GM12878 (cell line): ENCODE measurements around the gene PPM1G. TPM values are rescaled to one million over a fixed set of nuclear protein-coding genes. Genes with fewer than 3 reads are reported as not detected.

Experiments
- ATAC-seq: fragments of 200-7000 bp; cut with Tn5 transposase; 3 replicates; pipeline ENCODE4 v1.9.1; 2020; ENCODE audit warnings: mild to moderate bottlenecking, moderate library complexity
- BruUV-seq: library from RNA; stranded (reverse); fragments of 400-500 nt; replicated peaks from 2 replicates; lab custom pipeline; 2021; lab: Mats Ljungman, UMichigan
- CTCF ChIA-PET: fragments of 300-600 bp; sonication (Branson Sonifier 250); formaldehyde crosslinking; extraction: SDS; loops from one replicate; lab custom pipeline; 2021; ENCODE audit warnings: inconsistent platforms; lab: Yijun Ruan, JAX
- POLR2A ChIA-PET: fragments of 350-600 bp; formaldehyde crosslinking; extraction: SDS; loops from one replicate; lab custom pipeline; 2021; ENCODE audit warnings: inconsistent platforms; lab: Charles Lee
- RAD21 ChIA-PET: fragments of 300-600 bp; sonication (Branson Sonifier 250); formaldehyde crosslinking; loops from one replicate; lab custom pipeline; 2023; ENCODE audit warnings: antibody characterized with exemption; ENCODE audit not compliant: unreplicated experiment; lab: Charles Lee
- SMC1A ChIA-PET: fragments of 300-600 bp; sonication (Branson Sonifier 250); formaldehyde crosslinking; loops from one replicate; lab custom pipeline; 2023; ENCODE audit not compliant: unreplicated experiment, uncharacterized antibody; lab: Charles Lee
- DNase-seq: peaks from one replicate; pipeline ENCODE4 v3.0.0-alpha.2; 2011; ENCODE audit warnings: low read depth, low spot score
- FAIRE-seq: peaks from 3 replicates; lab custom pipeline; 2011; peaks lifted over from hg19 to GRCh38; lab: Jason Lieb, UNC
- H2AFZ ChIP-seq: 2 replicates; pipeline ENCODE4 v1.6.0; 2011; ENCODE audit warnings: low read depth, low read length, control low read depth; ENCODE audit not compliant: control insufficient read depth
- H3K27ac ChIP-seq: 2 replicates; pipeline ENCODE4 v1.5.1; 2011; ENCODE audit warnings: control low read depth; ENCODE audit not compliant: control insufficient read depth, insufficient read depth
- H3K27me3 ChIP-seq, 2 experiments: replicated peaks in 1 of 2; 2 replicates each; pipeline versions ENCODE4 v1.6.0 to v1.6.1; 2011; ENCODE audit warnings: low read length in 1 of 2; ENCODE audit not compliant: control insufficient read depth in 2 of 2, insufficient read depth in 2 of 2
- H3K36me3 ChIP-seq, 2 experiments: 2 replicates each; pipeline ENCODE4 v1.5.1; 2011; ENCODE audit warnings: low read length in 1 of 2; ENCODE audit not compliant: control insufficient read depth in 2 of 2, insufficient read depth in 2 of 2
- H3K4me1 ChIP-seq: 2 replicates; pipeline ENCODE4 v1.6.1; 2011; ENCODE audit warnings: mild to moderate bottlenecking, low read length, moderate library complexity, mixed read lengths; ENCODE audit not compliant: control insufficient read depth, insufficient read depth
- H3K4me2 ChIP-seq: 2 replicates; pipeline ENCODE4 v1.6.0; 2011; ENCODE audit warnings: control low read depth; ENCODE audit not compliant: control insufficient read depth, insufficient read depth
- H3K4me3 ChIP-seq: fragments of 200-600 bp; sonication (generic); 2 replicates; pipeline ENCODE4 v1.5.1; 2016
- H3K79me2 ChIP-seq: 2 replicates; pipeline ENCODE4 v1.6.0; 2011; ENCODE audit warnings: low read length; ENCODE audit not compliant: control insufficient read depth, insufficient read depth
- H3K9ac ChIP-seq: 2 replicates; pipeline ENCODE4 v1.8.0; 2011; ENCODE audit warnings: low read length, control low read depth, mixed read lengths; ENCODE audit not compliant: control insufficient read depth, insufficient read depth
- H3K9me3 ChIP-seq: replicated peaks from 3 replicates; pipeline ENCODE4 v1.5.1; 2011; ENCODE audit warnings: mild to moderate bottlenecking, low read length; ENCODE audit not compliant: control insufficient read depth, insufficient read depth
- H4K20me1 ChIP-seq: 2 replicates; pipeline ENCODE4 v1.6.0; 2011; ENCODE audit not compliant: control insufficient read depth, insufficient read depth
- DPF2 ChIP-seq: fragments of 450-650 bp; IDR thresholded peaks from 2 replicates; pipeline ENCODE4 v1.6.1; 2017; ENCODE audit warnings: mild to moderate bottlenecking
- ETV6 ChIP-seq, 2 experiments: fragments of 450-650 bp in 1 of 2; IDR thresholded peaks in 1 of 2; conservative IDR thresholded peaks in 1 of 2; 2 replicates each; pipeline ENCODE4 v1.6.1; 2014; ENCODE audit warnings: antibody characterized with exemption in 1 of 2, borderline replicate concordance in 1 of 2, low read depth in 1 of 2, mild to moderate bottlenecking in 1 of 2, moderate library complexity in 1 of 2
- EZH2 ChIP-seq: IDR thresholded peaks from 2 replicates; pipeline ENCODE4 v1.6.1; 2012; ENCODE audit warnings: low read depth, mild to moderate bottlenecking, control low read depth, inconsistent platforms, low read length, borderline replicate concordance; ENCODE audit not compliant: control insufficient read depth
- FOS ChIP-seq: IDR thresholded peaks from 3 replicates; pipeline ENCODE4 v1.6.1; 2011; ENCODE audit warnings: borderline replicate concordance; ENCODE audit not compliant: insufficient read length; ENCODE audit errors: extremely low read depth
- KAT2A ChIP-seq: conservative IDR thresholded peaks from 2 replicates; pipeline ENCODE4 v1.6.1; 2011; ENCODE audit warnings: low read depth, low read length; ENCODE audit not compliant: control insufficient read depth
- KDM1A ChIP-seq: fragments of 200-600 bp; sonication (generic); IDR thresholded peaks from 2 replicates; pipeline ENCODE4 v1.6.1; 2016; ENCODE audit warnings: borderline replicate concordance
- NFYB ChIP-seq: IDR thresholded peaks from 2 replicates; pipeline ENCODE4 v1.6.1; 2011; ENCODE audit warnings: low read depth, mild to moderate bottlenecking, low read length, improper control_type of control experiment, moderate library complexity; ENCODE audit not compliant: insufficient read depth
- RAD51 ChIP-seq: fragments of 450-650 bp; IDR thresholded peaks from 2 replicates; pipeline ENCODE4 v1.6.1; 2016; ENCODE audit warnings: moderate library complexity, mild to moderate bottlenecking, inconsistent platforms
- RBBP5 ChIP-seq: fragments of 200-600 bp; sonication (generic); conservative IDR thresholded peaks from 2 replicates; pipeline ENCODE4 v1.6.1; 2016
- SP1 ChIP-seq: IDR thresholded peaks from one replicate; pipeline ENCODE4 v1.6.1; 2011; ENCODE audit warnings: low read depth, low read length
- YBX1 ChIP-seq: fragments of 450-650 bp; IDR thresholded peaks from 2 replicates; pipeline ENCODE4 v1.6.1; 2016; ENCODE audit warnings: antibody characterized with exemption
- ZNF24 ChIP-seq: fragments of 450-650 bp; IDR thresholded peaks from 2 replicates; pipeline ENCODE4 v1.6.1; 2017; ENCODE audit warnings: antibody characterized with exemption, mild to moderate bottlenecking
- WGBS: methylation state at CpG from one replicate; pipeline ENCODE4 v1.1.6; 2016; ENCODE audit warnings: low lambda C conversion rate; ENCODE audit not compliant: insufficient replicate concordance, insufficient coverage; ENCODE audit errors: missing lambda C conversion rate; 5-methylcytosine and 5-hydroxymethylcytosine counted together
- in situ Hi-C: fragments of 300-500 bp; cut with MboI; formaldehyde crosslinking; loops from 9 replicates; pipeline ENCODE4 v1.14.3; 2018; ENCODE audit warnings: mixed read lengths
- intact Hi-C: fragments of 100-400 bp; cut with micrococcal nuclease; formaldehyde crosslinking; loops from one replicate; pipeline ENCODE4 v1.14.2; 2022; ENCODE audit not compliant: unreplicated experiment
- polyA plus RNA-seq, 11 experiments: library from polyadenylated mRNA; depleted of rRNA in 4 of 11; unstranded in 6 of 11; stranded (reverse) in 5 of 11; fragments of >200 nt; fragmentation: Nextera tagmentation in 4 of 11; fragmentation: Illumina TruSeq in 1 of 11; extraction: Ambion mirVana in 4 of 11; extraction: Trizol in 1 of 11; gene quantifications; 1 replicate in 1 of 11; 2 replicates in 10 of 11; pipeline versions ENCODE4 v1.2.1 to v1.2.3, GENCODE V29; 2011 to 2016; ENCODE audit warnings: inconsistent platforms in 2 of 11, missing spikeins in 2 of 11, low read depth in 1 of 11
- total RNA-seq, 4 experiments: library from RNA; depleted of rRNA in 3 of 4; stranded (reverse); fragments of >200 nt in 3 of 4; fragmentation: Illumina TruSeq in 1 of 4; extraction: Trizol in 1 of 4; gene quantifications; 2 replicates each; pipeline versions ENCODE4 v1.2.1 to v1.2.3, GENCODE V29; 2013 to 2021
- TF ChIP-seq, protein P1 (sequence below): IDR thresholded peaks from 2 replicates; pipeline ENCODE4 v1.6.1; 2011; ENCODE audit warnings: low read depth, low read length, improper control_type of control experiment, borderline replicate concordance

The PPM1G gene
- total and polyA plus RNA-seq, 10 of the 15 experiments (the other 5 are each of a cell fraction or from before 2014, with no cell fraction given), result 68.8 to 171 (median 121) TPM

DNA sequence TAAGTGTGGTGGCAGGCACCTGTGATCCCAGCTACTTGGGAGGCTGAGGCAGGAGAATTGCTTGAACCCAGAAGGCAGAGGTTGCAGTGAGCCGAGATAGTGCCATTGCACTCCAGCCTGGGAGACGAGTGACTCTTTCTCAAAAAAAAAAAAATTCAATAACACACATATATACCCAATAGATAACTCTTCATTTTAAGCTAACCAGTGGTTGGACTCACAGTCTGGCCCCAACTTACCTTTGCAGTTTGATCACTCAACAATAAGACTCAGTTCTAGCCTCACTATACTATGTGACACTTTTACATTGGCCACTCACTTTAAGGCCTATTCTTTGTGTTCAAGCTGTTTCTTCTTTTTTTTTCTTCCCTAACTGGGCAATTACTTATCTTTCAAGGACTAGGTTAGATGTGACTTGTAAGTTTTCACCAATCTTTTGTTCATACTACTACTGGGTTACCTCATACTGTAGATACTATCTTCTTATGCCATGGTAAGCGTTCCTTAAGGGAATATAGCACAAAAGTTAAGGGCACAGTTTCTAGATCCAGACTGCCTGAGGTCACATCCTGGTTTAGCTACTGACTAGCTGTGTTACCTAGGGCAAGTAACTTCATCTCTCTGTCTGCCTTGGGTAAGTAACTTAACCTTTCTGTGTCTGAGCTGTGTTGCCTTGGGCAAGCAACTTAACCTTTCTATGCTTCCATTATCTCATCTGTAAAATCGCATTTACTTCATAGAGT, 46.5 kb downstream of the PPM1G start:
- Histone ChIP-seq H3K9me3 (no peaks in the 10 kb centered on the region), H4K20me1 (no peaks in the 10 kb centered on the region), H3K4me1 (no peaks in the 10 kb centered on the region), H3K4me3 (no peak overlapping the region), H3K27ac (no peak overlapping the region), H2AFZ (no peak overlapping the region), H3K9ac (no peak overlapping the region), H3K79me2 (peaks cover 8% of the 10 kb centered on the region), H3K4me2 (no peak overlapping the region), H3K27me3 (no peaks in the 10 kb centered on the region), H3K36me3 (peaks cover 4 to 16% of the 10 kb centered on the region in 2 experiments)
- POLR2A ChIA-PET, result interaction anchor here (0.6 kb wide), 1 partner anchor 228 kb away, joined by 3 read pairs; the partner anchor contains the start of gene PREB
- ATAC-seq, result no peak
- SMC1A ChIA-PET, result interaction anchor here (0.9 kb wide), 1 partner anchor 40 kb away, joined by 3 read pairs; no protein-coding TSS in a partner anchor
- TF ChIP-seq EZH2 (no peak), KDM1A (no peak), ETV6 (conservative IDR thresholded peaks at IDR 0.05 in 1 of 2, IDR thresholded peaks at IDR 0.05 in 1 of 2; ENCODE audit: borderline replicate concordance in 1 of 2, low read depth in 1 of 2) (no peak), RAD51 (no peak), NFYB (no peak), YBX1 (no peak), SP1 (no peak), DPF2 (no peak), ZNF24 (no peak), RBBP5 (no peak), FOS (no peak), KAT2A (no peak)
- TF ChIP-seq, protein P1, sequence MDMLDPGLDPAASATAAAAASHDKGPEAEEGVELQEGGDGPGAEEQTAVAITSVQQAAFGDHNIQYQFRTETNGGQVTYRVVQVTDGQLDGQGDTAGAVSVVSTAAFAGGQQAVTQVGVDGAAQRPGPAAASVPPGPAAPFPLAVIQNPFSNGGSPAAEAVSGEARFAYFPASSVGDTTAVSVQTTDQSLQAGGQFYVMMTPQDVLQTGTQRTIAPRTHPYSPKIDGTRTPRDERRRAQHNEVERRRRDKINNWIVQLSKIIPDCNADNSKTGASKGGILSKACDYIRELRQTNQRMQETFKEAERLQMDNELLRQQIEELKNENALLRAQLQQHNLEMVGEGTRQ, result no peak
- no peak for FAIRE-seq
- CTCF ChIA-PET, result interaction anchor here (1.3 kb wide), 1 partner anchor 9 kb away, joined by 5 read pairs; no protein-coding TSS in a partner anchor
- RAD21 ChIA-PET, result no interaction called here
- no TSS peak for BruUV-seq
- intact Hi-C loops (no loop called here), in situ Hi-C loops (no loop called here)
- DNase-seq, result no peak
- WGBS, result 98% methylated on average over 4 of the region's 4 CpGs
